Chondrocyte (in vitro differentiated cells): ENCODE measurements around the gene AUTS2. TPM values are rescaled to one million over a fixed set of nuclear protein-coding genes. Genes with fewer than 3 reads are reported as not detected.

ENCODE experiments used
- DNase-seq: peaks from one replicate; pipeline ENCODE4 v3.0.0; 2021; ENCODE audit warnings: mixed read lengths, low spot score
- H3K27ac Mint-ChIP-seq: one replicate; pipeline ENCODE4 v1.8.0; 2021; ENCODE audit warnings: mild to moderate bottlenecking, moderate library complexity, mixed read lengths; ENCODE audit not compliant: unreplicated experiment
- H3K27me3 Mint-ChIP-seq: 2 replicates; pipeline ENCODE4 v1.8.0; 2021; ENCODE audit warnings: low read depth, mixed read lengths
- H3K36me3 Mint-ChIP-seq: 2 replicates; pipeline ENCODE4 v1.8.0; 2021; ENCODE audit warnings: low read depth, mixed read lengths
- H3K4me1 Mint-ChIP-seq: 2 replicates; pipeline ENCODE4 v1.8.0; 2021; ENCODE audit warnings: low read depth, mild to moderate bottlenecking, mixed read lengths
- H3K4me3 Mint-ChIP-seq: one replicate; pipeline ENCODE4 v1.8.0; 2021; ENCODE audit warnings: mild to moderate bottlenecking, moderate library complexity, mixed read lengths; ENCODE audit not compliant: unreplicated experiment
- H3K9me3 Mint-ChIP-seq: 2 replicates; pipeline ENCODE4 v1.8.0; 2021; ENCODE audit warnings: low read depth, mixed read lengths
- total RNA-seq: library from RNA; stranded (reverse); gene quantifications from 3 replicates; pipeline ENCODE4 v1.2.1, GENCODE V29; 2021
- TF ChIP-seq, protein P1 (sequence below): fragments of 200-600 bp; sonication (generic); IDR thresholded peaks from 2 replicates; pipeline ENCODE4 v1.5.0; 2021; ENCODE audit warnings: antibody characterized with exemption, mild to moderate bottlenecking, moderate library complexity

Gene AUTS2
- total RNA-seq, 1 donor from 2014 or later: 31.5 TPM

DNA sequence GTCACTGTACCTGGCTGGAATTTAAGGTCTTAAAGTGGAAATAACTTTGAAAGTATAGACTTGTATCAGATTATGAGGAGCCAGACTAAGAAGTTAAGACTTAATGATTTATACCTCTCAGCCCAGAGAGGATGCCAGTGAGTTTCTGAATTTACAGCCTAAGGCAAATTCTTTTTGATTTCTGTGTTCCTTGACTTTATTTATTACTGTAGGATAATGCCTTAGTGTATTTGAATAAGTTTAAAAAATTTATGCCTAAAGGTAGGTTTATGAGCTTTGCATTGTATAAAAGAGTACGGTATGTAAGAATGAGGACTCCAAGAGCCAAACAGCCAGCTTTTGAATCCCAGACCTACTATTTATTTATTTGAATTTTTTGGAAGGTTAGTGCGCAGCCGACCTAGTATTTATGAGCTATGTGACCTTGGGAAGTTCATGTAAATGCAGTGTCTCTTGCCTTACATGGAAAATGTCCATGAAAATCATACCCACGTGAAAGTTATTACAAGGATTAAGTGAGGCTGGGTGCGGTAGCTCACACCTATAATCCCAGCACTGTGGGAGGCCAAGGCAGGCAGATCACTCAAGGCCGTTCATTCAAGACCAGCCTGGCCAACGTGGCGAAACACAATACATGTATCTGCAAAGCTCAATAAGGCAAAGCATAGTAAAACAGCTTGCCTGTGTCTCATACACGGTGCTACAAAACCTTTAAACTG lies 174.6 kb downstream of the AUTS2 start:
- TF ChIP-seq, protein P1, sequence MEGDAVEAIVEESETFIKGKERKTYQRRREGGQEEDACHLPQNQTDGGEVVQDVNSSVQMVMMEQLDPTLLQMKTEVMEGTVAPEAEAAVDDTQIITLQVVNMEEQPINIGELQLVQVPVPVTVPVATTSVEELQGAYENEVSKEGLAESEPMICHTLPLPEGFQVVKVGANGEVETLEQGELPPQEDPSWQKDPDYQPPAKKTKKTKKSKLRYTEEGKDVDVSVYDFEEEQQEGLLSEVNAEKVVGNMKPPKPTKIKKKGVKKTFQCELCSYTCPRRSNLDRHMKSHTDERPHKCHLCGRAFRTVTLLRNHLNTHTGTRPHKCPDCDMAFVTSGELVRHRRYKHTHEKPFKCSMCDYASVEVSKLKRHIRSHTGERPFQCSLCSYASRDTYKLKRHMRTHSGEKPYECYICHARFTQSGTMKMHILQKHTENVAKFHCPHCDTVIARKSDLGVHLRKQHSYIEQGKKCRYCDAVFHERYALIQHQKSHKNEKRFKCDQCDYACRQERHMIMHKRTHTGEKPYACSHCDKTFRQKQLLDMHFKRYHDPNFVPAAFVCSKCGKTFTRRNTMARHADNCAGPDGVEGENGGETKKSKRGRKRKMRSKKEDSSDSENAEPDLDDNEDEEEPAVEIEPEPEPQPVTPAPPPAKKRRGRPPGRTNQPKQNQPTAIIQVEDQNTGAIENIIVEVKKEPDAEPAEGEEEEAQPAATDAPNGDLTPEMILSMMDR: no peak
- Mint-ChIP-seq H3K4me1 (peaks cover 38% of the 10 kb centered on the region), H3K4me3 (no peak overlapping the region), H3K36me3 (no peaks in the 10 kb centered on the region), H3K9me3 (no peaks in the 10 kb centered on the region), H3K27ac (no peak overlapping the region), H3K27me3 (no peaks in the 10 kb centered on the region)
- no peak for DNase-seq

DNA sequence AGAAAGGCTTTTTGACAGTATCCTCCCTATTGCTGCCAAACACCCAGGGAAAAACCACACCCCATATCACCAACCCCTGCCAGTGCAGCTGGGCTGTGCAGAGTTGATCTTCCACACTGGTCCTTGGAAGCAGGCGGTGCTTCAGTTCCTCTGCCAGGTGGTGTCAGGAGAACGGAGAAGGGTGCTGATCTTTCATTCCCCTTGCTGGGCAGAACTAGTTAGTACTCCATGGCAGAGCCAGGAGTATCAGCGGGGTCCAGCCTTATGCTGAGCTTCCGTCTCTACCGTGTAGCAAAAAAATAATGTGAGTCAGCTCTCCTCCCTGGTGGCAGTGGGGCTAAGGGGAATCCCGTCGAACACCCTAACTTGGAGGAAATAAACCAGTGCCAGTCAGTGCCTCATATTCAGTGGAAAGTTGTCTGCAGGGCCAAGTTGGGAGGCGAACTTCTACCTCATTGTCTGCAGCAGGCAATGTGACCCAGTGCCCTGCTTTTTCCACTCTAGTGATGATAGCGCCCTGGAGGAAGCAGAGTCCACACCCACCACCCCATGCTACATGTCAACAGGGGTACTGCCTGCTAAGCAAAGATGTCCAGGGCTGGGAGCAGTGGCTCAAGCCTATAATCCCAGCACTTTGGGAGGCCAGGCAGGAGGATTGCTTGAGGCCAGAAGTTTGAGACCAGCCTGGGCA lies 175.4 kb downstream of the AUTS2 start:
- no peak overlapping the region for H3K4me3 Mint-ChIP-seq
- no peaks in the 10 kb centered on the region for H3K36me3 Mint-ChIP-seq
- H3K27ac Mint-ChIP-seq: no peak overlapping the region
- H3K4me1 Mint-ChIP-seq: peaks cover 34% of the 10 kb centered on the region
- no peak for DNase-seq
- no peaks in the 10 kb centered on the region for H3K9me3 Mint-ChIP-seq
- TF ChIP-seq, protein P1: no peak
- no peaks in the 10 kb centered on the region for H3K27me3 Mint-ChIP-seq

DNA sequence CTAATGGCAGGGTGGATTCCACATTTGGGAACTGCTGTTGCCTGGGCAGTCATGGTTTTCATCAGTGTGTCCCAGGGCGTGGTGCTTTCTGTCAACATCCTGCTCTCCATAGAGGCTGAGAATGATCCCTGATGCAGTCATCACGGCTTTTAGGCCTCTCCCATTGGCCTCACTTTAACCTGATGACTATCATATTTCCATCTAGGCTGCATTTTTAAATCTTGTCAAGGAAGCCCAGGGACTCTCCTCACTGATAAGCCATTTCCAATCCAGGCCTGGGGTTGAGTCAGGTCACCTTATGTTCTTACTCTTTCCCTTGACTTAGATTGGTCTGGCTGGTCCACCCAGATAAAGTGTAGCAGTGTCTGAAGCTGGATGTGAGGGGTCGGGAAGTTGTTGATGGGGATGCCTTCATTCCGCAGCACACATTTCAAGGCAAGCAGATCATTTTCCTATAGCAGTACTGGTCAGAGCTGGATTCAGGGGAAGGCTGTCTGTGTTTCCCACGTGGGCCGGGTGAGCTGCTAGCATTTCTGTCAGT lies 177.0 kb downstream of the AUTS2 start:
- H3K36me3 Mint-ChIP-seq: no peaks in the 10 kb centered on the region
- no peaks in the 10 kb centered on the region for H3K27me3 Mint-ChIP-seq
- TF ChIP-seq, protein P1: no peak
- peak overlapping the region; percentile 32 for H3K27ac Mint-ChIP-seq
- no peaks in the 10 kb centered on the region for H3K9me3 Mint-ChIP-seq
- no peak for DNase-seq
- H3K4me3 Mint-ChIP-seq: no peak overlapping the region
- H3K4me1 Mint-ChIP-seq: peaks cover 25% of the 10 kb centered on the region

DNA sequence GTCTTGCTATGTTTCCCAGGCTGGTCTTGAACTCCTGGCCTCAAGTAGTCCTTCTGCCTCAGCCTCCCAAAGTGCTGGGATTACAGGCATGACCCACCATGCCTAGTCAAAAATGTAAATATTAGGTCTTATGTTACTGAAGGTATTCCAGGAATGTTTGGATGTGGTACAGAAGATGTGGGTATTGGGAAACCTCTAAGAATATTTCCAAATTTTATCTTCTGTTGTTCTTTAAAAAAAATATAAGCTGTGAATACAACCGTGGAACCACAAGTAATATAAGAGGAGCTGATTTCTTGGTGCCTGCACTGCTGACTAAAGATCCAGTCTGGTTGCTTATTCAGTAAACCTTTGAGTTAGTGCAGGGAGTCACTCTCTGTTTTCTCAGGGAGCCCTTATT lies 178.3 kb downstream of the AUTS2 start:
- DNase-seq: no peak
- H3K9me3 Mint-ChIP-seq: no peaks in the 10 kb centered on the region
- H3K4me3 Mint-ChIP-seq: no peak overlapping the region
- TF ChIP-seq, protein P1: no peak
- H3K4me1 Mint-ChIP-seq: peaks cover 36% of the 10 kb centered on the region
- no peaks in the 10 kb centered on the region for H3K36me3 Mint-ChIP-seq
- no peak overlapping the region for H3K27ac Mint-ChIP-seq
- no peaks in the 10 kb centered on the region for H3K27me3 Mint-ChIP-seq

DNA sequence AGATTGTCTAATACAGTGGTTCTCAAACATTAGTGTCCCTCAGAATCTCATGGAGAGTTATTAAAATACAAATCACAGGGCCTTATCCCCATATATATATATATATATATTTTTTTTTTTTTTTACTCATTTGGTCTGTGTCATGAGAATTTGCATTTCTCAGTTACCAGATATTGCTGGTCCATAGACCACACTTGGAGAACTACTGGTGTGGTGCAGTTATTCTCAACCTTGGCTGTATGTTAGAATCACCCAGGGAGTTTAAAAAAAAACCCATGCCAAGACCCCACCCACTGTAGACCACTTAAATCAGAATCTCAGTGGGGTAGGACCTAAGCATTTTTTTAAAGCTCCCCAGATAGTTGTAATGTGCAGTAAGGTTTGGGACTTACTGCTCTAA lies 179.9 kb downstream of the AUTS2 start:
- H3K36me3 Mint-ChIP-seq: no peaks in the 10 kb centered on the region
- TF ChIP-seq, protein P1: no peak
- DNase-seq: no peak
- peaks cover 45% of the 10 kb centered on the region for H3K4me1 Mint-ChIP-seq
- H3K4me3 Mint-ChIP-seq: no peak overlapping the region
- H3K9me3 Mint-ChIP-seq: no peaks in the 10 kb centered on the region
- no peak overlapping the region for H3K27ac Mint-ChIP-seq
- no peaks in the 10 kb centered on the region for H3K27me3 Mint-ChIP-seq
